ENCODE results near the gene SLC25A34.

DNA sequence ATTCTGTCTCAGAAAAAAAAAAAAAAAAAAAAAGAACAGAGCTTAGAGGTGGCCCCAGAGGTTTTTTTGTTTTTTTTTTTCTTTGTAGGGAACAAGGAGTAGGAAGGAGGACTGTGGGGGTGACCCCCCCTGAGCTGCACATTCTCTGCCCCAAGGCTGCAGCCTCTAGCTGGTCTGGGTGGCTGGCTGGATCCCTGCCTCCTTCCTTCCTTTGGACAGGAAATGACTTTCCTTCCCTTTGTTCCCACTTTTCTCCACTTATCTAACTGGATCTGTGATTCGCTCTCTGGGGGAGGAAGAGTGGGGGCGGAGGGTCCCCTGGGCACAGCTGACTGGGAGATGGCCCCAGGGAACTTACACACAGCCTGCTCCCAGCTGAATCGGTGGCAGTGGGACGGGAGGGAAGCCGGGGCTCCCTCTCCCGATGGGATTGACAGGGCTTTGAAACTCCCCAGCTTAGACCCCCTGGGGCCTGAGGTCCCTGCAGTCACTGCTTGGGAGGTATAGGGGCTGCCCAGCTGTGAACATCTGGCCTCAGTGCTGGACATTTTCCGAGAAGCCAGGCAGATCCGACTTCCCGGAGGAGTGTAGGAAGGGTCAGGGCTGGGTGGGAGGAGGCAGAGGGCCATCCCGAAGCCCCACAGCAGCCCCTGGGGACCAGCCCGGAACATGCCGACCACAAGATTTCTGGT, 24.6 kb downstream of the SLC25A34 start:
- no peak for TF ChIP-seq POLR2A (IDR thresholded peaks at IDR 0.05)
- TF ChIP-seq, protein P1, sequence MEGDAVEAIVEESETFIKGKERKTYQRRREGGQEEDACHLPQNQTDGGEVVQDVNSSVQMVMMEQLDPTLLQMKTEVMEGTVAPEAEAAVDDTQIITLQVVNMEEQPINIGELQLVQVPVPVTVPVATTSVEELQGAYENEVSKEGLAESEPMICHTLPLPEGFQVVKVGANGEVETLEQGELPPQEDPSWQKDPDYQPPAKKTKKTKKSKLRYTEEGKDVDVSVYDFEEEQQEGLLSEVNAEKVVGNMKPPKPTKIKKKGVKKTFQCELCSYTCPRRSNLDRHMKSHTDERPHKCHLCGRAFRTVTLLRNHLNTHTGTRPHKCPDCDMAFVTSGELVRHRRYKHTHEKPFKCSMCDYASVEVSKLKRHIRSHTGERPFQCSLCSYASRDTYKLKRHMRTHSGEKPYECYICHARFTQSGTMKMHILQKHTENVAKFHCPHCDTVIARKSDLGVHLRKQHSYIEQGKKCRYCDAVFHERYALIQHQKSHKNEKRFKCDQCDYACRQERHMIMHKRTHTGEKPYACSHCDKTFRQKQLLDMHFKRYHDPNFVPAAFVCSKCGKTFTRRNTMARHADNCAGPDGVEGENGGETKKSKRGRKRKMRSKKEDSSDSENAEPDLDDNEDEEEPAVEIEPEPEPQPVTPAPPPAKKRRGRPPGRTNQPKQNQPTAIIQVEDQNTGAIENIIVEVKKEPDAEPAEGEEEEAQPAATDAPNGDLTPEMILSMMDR (IDR thresholded peaks at IDR 0.05), result no peak

Measured in thyroid gland (tissue), 4 donors.